Liver (tissue), 9 donors: ENCODE results near the gene TMEM43. TPM values are rescaled to one million over a fixed set of nuclear protein-coding genes. Genes with fewer than 3 reads are reported as not detected.

ENCODE experiments used
- DNase-seq: peaks from one replicate; pipeline ENCODE4 v3.0.0-alpha.2; 2017; ENCODE audit warnings: low spot score
- H3K27ac ChIP-seq, 2 donors: one replicate each; pipeline ENCODE4 v1.7.0; 2013; ENCODE audit warnings: inconsistent platforms in 2 of 2, low read length in 2 of 2, control low read depth in 1 of 2, low read depth in 1 of 2, mild to moderate bottlenecking in 1 of 2
- H3K27me3 ChIP-seq, 4 donors: one replicate each; pipeline versions ENCODE4 v1.6.1 to v1.7.0; 2013; ENCODE audit warnings: low read length in 3 of 4, inconsistent platforms in 1 of 4, mild to moderate bottlenecking in 1 of 4, moderate library complexity in 1 of 4; ENCODE audit not compliant: control insufficient read depth in 4 of 4, insufficient read depth in 4 of 4
- H3K36me3 ChIP-seq, 4 donors: one replicate each; pipeline versions ENCODE4 v1.6.1 to v1.7.0; 2013; ENCODE audit warnings: low read length in 3 of 4, mild to moderate bottlenecking in 3 of 4, low read depth in 1 of 4, moderate library complexity in 1 of 4; ENCODE audit not compliant: control insufficient read depth in 4 of 4, insufficient read depth in 3 of 4
- H3K4me1 ChIP-seq, 4 donors: one replicate each; pipeline versions ENCODE4 v1.6.1 to v1.7.0; 2013; ENCODE audit warnings: low read length in 3 of 4, mild to moderate bottlenecking in 3 of 4, moderate library complexity in 1 of 4; ENCODE audit not compliant: control insufficient read depth in 4 of 4, insufficient read depth in 4 of 4
- H3K4me3 ChIP-seq, 3 donors: one replicate each; pipeline versions ENCODE4 v1.6.1 to v1.7.0; 2013; ENCODE audit warnings: low read length in 3 of 3, control low read depth in 1 of 3, low read depth in 1 of 3, mild to moderate bottlenecking in 1 of 3
- H3K9ac ChIP-seq, 2 donors: one replicate each; pipeline ENCODE4 v1.7.0; 2013; ENCODE audit warnings: low read length in 2 of 2, mild to moderate bottlenecking in 2 of 2, moderate library complexity in 2 of 2, control low read depth in 1 of 2, low read depth in 1 of 2
- H3K9me3 ChIP-seq, 4 donors: one replicate each; pipeline versions ENCODE4 v1.6.1 to v1.7.0; 2013; ENCODE audit warnings: low read length in 3 of 4; ENCODE audit not compliant: control insufficient read depth in 4 of 4
- RAD21 ChIP-seq, 2 donors: IDR thresholded peaks; 2 replicates each; pipeline ENCODE4 v1.6.1; 2016; ENCODE audit warnings: antibody characterized with exemption in 2 of 2, mild to moderate bottlenecking in 2 of 2
- WGBS: extraction: QIAGEN DNeasy Blood & Tissue Kit; methylation state at CpG from one replicate; pipeline ENCODE4 v1.1.7; 2013; 5-methylcytosine and 5-hydroxymethylcytosine counted together
- polyA plus RNA-seq, 2 donors: library from polyadenylated mRNA; stranded (reverse) in 1 of 2; unstranded in 1 of 2; fragments of 200-250 nt in 1 of 2; fragments of >200 nt in 1 of 2; fragmentation: Nextera tagmentation in 1 of 2; extraction: Ambion mirVana in 1 of 2; gene quantifications; one replicate each; pipeline versions ENCODE4 v1.2.1 to v1.2.3, GENCODE V29; 2013 to 2015
- total RNA-seq, 2 donors: library from RNA; depleted of rRNA; stranded (reverse); fragments of >200 nt; gene quantifications; one replicate each; pipeline ENCODE4 v1.2.3, GENCODE V29; 2014
- donor health status: healthy.
- donor health status: healthy.
- donor health status: healthy.
- donor health status: healthy.
- donor health status: healthy.

The TMEM43 gene
- total and polyA plus RNA-seq, 4 donors, result 7.4 to 15.1 (median 13.5) TPM

GRCh38 chr3:14188041-14188754, 63.3 kb downstream of the TMEM43 start:
- Histone ChIP-seq H3K4me1 (peaks cover 0 to 2% (median under 1%) of the 10 kb centered on the region in 4 donors), H3K9ac (no peak overlapping the region), H3K9me3 (no peaks in the 10 kb centered on the region), H3K36me3 (peaks cover 3 to 26% (median 15%) of the 10 kb centered on the region in 4 donors), H3K27ac (no peak overlapping the region), H3K27me3 (no peaks in the 10 kb centered on the region), H3K4me3 (no peak overlapping the region)
- DNase-seq, result no peak
- no peak for TF ChIP-seq RAD21 (IDR thresholded peaks at IDR 0.05)
- WGBS, result 80% methylated on average over 4 of the region's 4 CpGs

Other genes starting within 250 kb of the TMEM43 start
- not detected for gene WNT7A, start 245.0 kb upstream of the TMEM43 start, total RNA-seq
- not detected for gene WNT7A, start 245.0 kb upstream of the TMEM43 start, polyA plus RNA-seq
- 1 to 10 TPM; 7.0 to 7.7 TPM for gene CHCHD4, start 182 bp upstream of the TMEM43 start, total RNA-seq
- gene CHCHD4, start 182 bp upstream of the TMEM43 start, polyA plus RNA-seq, result 10 to 100 TPM; 11.2 to 11.3 TPM
- gene XPC, start 53.5 kb downstream of the TMEM43 start, total RNA-seq, result 10 to 100 TPM; 12.7 to 26.7 TPM
- gene XPC, start 53.5 kb downstream of the TMEM43 start, polyA plus RNA-seq, result 10 to 100 TPM; 12.9 to 15.4 TPM
- 1 to 10 TPM; 3.7 to 4.3 TPM for gene LSM3, start 53.8 kb downstream of the TMEM43 start, total RNA-seq
- 10 to 100 TPM in 1 of 2 donors, 1 to 10 TPM in 1; 5.7 to 17.0 TPM for gene LSM3, start 53.8 kb downstream of the TMEM43 start, polyA plus RNA-seq